K562 (cell line): ENCODE data around the gene ANO6.

ENCODE experiments used
- EGR1 ChIP-seq: fragments of 450-650 bp; conservative IDR thresholded peaks from 2 replicates; pipeline ENCODE4 v1.6.1; 2017; ENCODE audit warnings: mild to moderate bottlenecking
- SIN3A ChIP-seq, 2 experiments: fragments of 150-350 bp in 1 of 2; IDR thresholded peaks; 2 replicates each; pipeline ENCODE4 v1.6.1; 2011 to 2016; ENCODE audit warnings: borderline replicate concordance in 2 of 2, low read depth in 2 of 2, low read length in 2 of 2, mild to moderate bottlenecking in 2 of 2, moderate library complexity in 2 of 2; ENCODE audit not compliant: control insufficient read depth in 1 of 2
- ZBTB9 ChIP-seq: fragments of 450-650 bp; formaldehyde crosslinking; IDR thresholded peaks from 2 replicates; pipeline ENCODE4 v1.4.0; 2020; ENCODE audit warnings: mild to moderate bottlenecking, moderate library complexity
- ZNF212 ChIP-seq: fragments of 450-650 bp; formaldehyde crosslinking; IDR thresholded peaks from 2 replicates; pipeline ENCODE4 v1.4.0; 2020; ENCODE audit warnings: mild to moderate bottlenecking
- TF ChIP-seq, protein P1 (sequence below), 3 experiments: IDR thresholded peaks in 2 of 3; conservative IDR thresholded peaks in 1 of 3; 2 replicates each; pipeline ENCODE4 v1.5.1; 2011 to 2012; ENCODE audit warnings: low read length in 3 of 3, mild to moderate bottlenecking in 3 of 3, control low read depth in 2 of 3, improper control_type of control experiment in 1 of 3, inconsistent platforms in 1 of 3, low read depth in 1 of 3, mixed read lengths in 1 of 3, moderate library complexity in 1 of 3; ENCODE audit not compliant: insufficient read depth in 2 of 3
- TF ChIP-seq, protein P2 (sequence below): fragments of 250-450 bp; sonication (Bioruptor Pico); IDR thresholded peaks from 2 replicates; pipeline ENCODE4 v1.5.0; 2022; ENCODE audit warnings: mild to moderate bottlenecking
- TF ChIP-seq, protein P3 (sequence below): sonication (generic); formaldehyde crosslinking; IDR thresholded peaks from 2 replicates; pipeline ENCODE4 v1.8.0; 2022; ENCODE audit warnings: missing genetic modification reagents, mild to moderate bottlenecking, borderline replicate concordance

DNA sequence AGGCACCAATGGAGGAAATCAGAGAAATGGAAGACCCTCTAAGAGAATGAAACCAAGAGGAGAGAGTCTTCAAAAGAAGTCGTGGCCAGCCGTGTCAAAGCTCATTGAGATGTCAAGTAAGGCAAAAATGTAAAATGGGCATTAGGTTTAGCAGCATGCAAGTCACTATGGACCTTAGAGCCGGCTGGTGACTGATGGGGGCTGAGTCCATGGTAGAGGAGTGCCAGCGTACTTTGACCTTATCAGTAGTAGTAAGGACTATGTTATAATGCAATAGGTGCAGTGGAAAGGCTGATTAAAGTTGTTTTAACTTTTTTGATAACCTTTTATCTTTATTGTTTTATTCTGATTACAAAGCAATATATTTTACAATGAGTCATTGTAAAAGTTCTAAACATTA lies 66.5 kb downstream of the ANO6 start:
- TF ChIP-seq ZBTB9 (CRISPR knock-in tag) = no peak
- TF ChIP-seq EGR1 = no peak
- TF ChIP-seq, protein P1, sequence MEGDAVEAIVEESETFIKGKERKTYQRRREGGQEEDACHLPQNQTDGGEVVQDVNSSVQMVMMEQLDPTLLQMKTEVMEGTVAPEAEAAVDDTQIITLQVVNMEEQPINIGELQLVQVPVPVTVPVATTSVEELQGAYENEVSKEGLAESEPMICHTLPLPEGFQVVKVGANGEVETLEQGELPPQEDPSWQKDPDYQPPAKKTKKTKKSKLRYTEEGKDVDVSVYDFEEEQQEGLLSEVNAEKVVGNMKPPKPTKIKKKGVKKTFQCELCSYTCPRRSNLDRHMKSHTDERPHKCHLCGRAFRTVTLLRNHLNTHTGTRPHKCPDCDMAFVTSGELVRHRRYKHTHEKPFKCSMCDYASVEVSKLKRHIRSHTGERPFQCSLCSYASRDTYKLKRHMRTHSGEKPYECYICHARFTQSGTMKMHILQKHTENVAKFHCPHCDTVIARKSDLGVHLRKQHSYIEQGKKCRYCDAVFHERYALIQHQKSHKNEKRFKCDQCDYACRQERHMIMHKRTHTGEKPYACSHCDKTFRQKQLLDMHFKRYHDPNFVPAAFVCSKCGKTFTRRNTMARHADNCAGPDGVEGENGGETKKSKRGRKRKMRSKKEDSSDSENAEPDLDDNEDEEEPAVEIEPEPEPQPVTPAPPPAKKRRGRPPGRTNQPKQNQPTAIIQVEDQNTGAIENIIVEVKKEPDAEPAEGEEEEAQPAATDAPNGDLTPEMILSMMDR (IDR thresholded peaks at IDR 0.05 in 2 of 3, conservative IDR thresholded peaks at IDR 0.05 in 1 of 3; ENCODE audit: insufficient read depth in 2 of 3, low read depth in 1 of 3, low read length in 3 of 3) = no peak
- TF ChIP-seq, protein P2, sequence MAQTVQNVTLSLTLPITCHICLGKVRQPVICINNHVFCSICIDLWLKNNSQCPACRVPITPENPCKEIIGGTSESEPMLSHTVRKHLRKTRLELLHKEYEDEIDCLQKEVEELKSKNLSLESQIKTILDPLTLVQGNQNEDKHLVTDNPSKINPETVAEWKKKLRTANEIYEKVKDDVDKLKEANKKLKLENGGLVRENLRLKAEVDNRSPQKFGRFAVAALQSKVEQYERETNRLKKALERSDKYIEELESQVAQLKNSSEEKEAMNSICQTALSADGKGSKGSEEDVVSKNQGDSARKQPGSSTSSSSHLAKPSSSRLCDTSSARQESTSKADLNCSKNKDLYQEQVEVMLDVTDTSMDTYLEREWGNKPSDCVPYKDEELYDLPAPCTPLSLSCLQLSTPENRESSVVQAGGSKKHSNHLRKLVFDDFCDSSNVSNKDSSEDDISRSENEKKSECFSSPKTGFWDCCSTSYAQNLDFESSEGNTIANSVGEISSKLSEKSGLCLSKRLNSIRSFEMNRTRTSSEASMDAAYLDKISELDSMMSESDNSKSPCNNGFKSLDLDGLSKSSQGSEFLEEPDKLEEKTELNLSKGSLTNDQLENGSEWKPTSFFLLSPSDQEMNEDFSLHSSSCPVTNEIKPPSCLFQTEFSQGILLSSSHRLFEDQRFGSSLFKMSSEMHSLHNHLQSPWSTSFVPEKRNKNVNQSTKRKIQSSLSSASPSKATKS = no peak
- TF ChIP-seq ZNF212 (CRISPR knock-in tag) = no peak
- TF ChIP-seq, protein P3, sequence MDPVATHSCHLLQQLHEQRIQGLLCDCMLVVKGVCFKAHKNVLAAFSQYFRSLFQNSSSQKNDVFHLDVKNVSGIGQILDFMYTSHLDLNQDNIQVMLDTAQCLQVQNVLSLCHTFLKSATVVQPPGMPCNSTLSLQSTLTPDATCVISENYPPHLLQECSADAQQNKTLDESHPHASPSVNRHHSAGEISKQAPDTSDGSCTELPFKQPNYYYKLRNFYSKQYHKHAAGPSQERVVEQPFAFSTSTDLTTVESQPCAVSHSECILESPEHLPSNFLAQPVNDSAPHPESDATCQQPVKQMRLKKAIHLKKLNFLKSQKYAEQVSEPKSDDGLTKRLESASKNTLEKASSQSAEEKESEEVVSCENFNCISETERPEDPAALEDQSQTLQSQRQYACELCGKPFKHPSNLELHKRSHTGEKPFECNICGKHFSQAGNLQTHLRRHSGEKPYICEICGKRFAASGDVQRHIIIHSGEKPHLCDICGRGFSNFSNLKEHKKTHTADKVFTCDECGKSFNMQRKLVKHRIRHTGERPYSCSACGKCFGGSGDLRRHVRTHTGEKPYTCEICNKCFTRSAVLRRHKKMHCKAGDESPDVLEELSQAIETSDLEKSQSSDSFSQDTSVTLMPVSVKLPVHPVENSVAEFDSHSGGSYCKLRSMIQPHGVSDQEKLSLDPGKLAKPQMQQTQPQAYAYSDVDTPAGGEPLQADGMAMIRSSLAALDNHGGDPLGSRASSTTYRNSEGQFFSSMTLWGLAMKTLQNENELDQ (CRISPR knock-in tag) = no peak
- no peak for TF ChIP-seq SIN3A (IDR thresholded peaks at IDR 0.05; ENCODE audit: borderline replicate concordance in 2 of 2, control insufficient read depth in 1 of 2, low read depth in 2 of 2, low read length in 2 of 2)
